ENCODE data around the gene PRKCB.

The PRKCB gene

DNA sequence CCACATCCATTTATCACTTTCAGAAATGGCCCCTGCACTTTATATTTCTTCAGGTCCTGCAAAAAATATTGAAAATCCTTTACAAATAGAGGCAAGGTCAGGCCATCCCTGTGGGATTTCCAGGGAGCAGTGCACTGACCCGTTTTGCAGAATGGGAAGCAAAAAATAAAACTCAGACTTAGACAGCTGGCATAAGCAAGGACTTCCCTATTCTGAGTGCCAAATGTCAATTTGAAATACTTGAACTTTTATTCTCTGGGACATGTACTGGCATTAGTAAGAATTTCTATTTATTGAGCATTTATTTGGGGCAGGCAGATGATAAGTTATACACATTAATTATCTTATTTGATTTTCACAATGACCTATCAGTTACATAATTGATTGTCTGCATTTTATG, 32.4 kb downstream of the PRKCB start:
- TF ChIP-seq, protein P1, sequence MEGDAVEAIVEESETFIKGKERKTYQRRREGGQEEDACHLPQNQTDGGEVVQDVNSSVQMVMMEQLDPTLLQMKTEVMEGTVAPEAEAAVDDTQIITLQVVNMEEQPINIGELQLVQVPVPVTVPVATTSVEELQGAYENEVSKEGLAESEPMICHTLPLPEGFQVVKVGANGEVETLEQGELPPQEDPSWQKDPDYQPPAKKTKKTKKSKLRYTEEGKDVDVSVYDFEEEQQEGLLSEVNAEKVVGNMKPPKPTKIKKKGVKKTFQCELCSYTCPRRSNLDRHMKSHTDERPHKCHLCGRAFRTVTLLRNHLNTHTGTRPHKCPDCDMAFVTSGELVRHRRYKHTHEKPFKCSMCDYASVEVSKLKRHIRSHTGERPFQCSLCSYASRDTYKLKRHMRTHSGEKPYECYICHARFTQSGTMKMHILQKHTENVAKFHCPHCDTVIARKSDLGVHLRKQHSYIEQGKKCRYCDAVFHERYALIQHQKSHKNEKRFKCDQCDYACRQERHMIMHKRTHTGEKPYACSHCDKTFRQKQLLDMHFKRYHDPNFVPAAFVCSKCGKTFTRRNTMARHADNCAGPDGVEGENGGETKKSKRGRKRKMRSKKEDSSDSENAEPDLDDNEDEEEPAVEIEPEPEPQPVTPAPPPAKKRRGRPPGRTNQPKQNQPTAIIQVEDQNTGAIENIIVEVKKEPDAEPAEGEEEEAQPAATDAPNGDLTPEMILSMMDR (IDR thresholded peaks at IDR 0.05; ENCODE audit: borderline replicate concordance, control extremely low read depth, extremely low read depth, insufficient read depth, missing control alignments): no peak
- DNase-seq (ENCODE audit: low spot score): no peak
- in situ Hi-C loops (cut with MboI; ENCODE audit: low sequenced_read_pairs, unreplicated experiment): no loop called here

GRCh38 chr16:23869052-23869451, 33.3 kb downstream of the PRKCB start:
- TF ChIP-seq, protein P1 (IDR thresholded peaks at IDR 0.05; ENCODE audit: borderline replicate concordance, control extremely low read depth, extremely low read depth, insufficient read depth, missing control alignments): no peak
- in situ Hi-C loops (cut with MboI; ENCODE audit: low sequenced_read_pairs, unreplicated experiment): no loop called here
- DNase-seq (ENCODE audit: low spot score): no peak

- in situ Hi-C loops (cut with MboI; ENCODE audit: low sequenced_read_pairs, unreplicated experiment): no loop called here
- DNase-seq (ENCODE audit: low spot score): no peak
- TF ChIP-seq, protein P1 (IDR thresholded peaks at IDR 0.05; ENCODE audit: borderline replicate concordance, control extremely low read depth, extremely low read depth, insufficient read depth, missing control alignments): no peak
These were observed 36.1 kb downstream of the PRKCB start for GRCh38 chr16:23871924-23872323.

DNA sequence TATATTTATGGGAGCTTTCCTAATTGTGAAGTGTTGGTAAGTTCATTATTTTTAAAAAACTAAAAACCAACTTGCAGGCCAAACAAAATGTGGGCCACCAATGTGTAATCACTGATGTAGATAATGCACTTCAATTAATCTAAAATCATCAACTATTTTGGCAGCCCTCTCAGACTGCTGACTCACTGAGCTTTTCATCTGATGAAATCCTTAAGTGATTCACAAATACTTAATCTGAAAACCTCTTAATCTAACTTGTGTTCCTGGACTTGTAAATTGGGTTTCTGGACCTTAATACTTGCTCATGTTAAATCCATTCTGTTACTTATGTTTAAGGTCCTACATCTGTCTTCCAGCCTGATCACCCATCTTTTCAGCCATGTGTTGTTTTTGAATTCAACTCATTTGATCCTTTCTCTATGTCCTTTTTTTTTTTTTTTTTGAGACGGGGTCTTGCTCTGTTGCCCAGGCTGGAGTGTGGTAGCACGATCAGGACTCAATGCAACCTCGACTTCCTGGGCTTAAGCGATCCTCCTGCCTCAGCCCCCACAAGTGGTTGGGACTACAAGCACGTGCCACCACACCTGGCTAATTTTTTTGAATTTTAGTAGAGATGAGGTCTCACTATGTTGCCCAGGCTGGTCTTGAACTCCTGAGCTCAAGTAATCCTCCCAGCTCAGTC, 39.0 kb downstream of the PRKCB start:
- no peak for DNase-seq (ENCODE audit: low spot score)
- TF ChIP-seq, protein P1 (IDR thresholded peaks at IDR 0.05; ENCODE audit: borderline replicate concordance, control extremely low read depth, extremely low read depth, insufficient read depth, missing control alignments): no peak
- in situ Hi-C loops (cut with MboI; ENCODE audit: low sequenced_read_pairs, unreplicated experiment): no loop called here

- in situ Hi-C loops (cut with MboI; ENCODE audit: low sequenced_read_pairs, unreplicated experiment): no loop called here
- TF ChIP-seq, protein P1 (IDR thresholded peaks at IDR 0.05; ENCODE audit: borderline replicate concordance, control extremely low read depth, extremely low read depth, insufficient read depth, missing control alignments): no peak
- no peak for DNase-seq (ENCODE audit: low spot score)
These were observed 40.6 kb downstream of the PRKCB start for GRCh38 chr16:23876256-23876896.

DNA sequence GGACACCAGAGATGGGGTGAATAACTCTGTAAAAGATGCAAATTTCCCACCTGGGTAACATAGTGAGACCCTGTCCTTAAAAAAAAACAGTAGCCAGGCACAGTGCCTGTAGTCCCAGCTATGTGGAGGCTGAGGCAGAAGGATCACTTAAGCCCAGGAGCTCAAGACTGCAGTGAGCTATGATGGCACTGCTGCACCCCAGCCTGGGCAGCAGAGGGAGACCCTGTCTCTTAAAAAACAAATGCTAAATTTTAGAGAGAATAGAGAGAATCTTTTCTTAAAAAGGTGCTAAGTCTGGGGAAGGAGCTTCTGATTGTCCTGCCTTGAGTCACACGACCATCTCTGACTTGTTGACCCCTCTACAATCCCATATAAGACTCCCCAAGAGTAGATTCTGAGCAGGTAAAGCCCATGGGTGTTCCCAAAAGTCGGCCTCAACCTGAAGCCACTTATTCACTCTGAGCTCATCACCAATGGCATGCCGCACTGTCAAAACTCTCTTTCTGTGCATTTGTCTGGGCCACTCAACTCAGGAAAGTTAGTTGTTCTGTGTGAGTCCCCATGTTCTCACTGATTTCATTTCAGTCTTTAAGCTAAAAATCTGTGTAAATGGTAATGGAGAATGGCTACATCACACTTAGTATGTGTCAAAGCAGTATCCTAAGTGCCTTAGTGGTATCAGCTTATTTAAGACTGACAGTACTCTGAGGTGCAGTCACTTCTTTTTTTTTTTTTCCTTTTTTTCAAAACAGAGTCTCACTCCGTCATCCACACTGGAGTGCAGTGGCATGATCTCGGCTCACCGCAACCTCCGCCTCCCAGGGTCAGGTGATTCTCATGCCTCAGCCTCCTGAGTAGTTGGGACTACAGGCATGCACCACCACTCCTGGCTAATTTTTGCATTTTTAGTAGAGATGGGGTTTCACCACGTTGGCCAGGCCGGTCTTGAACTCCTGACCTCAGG, 41.6 kb downstream of the PRKCB start:
- no peak for DNase-seq (ENCODE audit: low spot score)
- in situ Hi-C loops (cut with MboI; ENCODE audit: low sequenced_read_pairs, unreplicated experiment): no loop called here
- TF ChIP-seq, protein P1 (IDR thresholded peaks at IDR 0.05; ENCODE audit: borderline replicate concordance, control extremely low read depth, extremely low read depth, insufficient read depth, missing control alignments): peak; percentile 30
